NCI-H1048 (cell line): ENCODE data around the gene GREB1.

Experiments used
- DNase-seq: peaks from one replicate; lab custom pipeline; 2025; lab: John Stamatoyannopoulos, UW

The GREB1 gene

GRCh38 chr2:11539317-11540147 is 5.7 kb downstream of the GREB1 start:
- DNase-seq = no peak

GRCh38 chr2:11540148-11540995 is 6.5 kb downstream of the GREB1 start:
- no peak for DNase-seq

DNA sequence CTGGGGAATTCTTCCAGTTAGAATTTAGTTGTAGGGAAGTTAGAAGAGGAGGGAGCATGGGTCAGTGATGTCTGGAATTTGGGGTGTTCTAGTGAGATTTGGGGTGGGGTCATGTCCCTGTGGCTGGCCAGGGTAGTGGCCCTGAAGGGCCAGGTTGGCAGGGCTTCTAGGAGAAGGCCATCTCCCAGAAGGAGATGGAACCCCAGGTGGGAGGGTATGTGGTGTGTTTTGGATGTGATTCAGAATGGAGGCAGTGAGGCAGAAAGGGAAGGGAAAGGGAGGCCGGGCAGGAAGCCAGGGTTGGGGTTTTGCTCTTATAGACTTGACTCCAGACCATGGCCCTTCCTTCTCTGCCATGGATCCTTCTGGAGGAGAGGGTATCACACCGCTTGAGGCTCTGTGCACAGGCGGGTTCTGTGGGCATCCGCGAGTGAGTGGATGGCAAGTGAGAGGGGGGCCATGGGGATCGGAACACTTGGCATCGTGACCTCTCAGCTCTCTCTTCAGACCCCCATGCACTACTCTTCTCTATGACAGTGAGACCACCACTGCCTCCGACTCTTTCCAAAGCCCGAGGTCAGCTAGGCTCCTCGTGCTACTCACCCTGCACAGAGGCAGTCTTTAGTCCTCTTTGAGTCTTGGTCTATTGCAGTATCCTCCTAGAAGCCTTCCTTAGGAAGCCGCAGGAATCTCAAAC is 7.3 kb downstream of the GREB1 start:
- no peak for DNase-seq

DNA sequence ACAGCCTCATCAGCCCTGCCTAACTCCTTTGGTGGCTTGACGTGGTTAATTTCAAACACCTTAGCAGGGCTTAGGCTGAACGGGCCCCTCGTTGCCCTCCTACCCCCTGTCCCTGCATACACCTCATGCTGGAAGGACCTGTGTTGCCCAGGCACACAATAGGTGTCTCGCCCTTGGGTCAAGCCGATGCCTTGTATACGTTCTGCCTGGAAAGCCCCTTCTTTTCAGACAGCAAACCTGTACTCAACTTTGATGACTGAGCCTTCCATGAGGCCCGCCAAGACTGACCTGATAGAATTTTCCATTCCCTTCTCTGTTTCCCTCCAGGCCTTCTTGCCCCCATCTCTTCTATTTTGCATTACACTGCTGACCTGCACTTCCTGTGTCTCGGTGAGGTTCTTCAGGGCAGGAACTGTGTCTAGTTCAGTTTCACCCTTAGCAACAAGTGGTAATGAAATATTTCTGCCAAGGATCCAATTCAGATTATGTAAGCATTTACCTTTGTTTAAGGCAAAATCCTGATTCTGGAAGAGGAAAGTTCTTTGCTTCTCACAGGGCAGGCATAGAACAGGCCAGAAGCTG is 7.9 kb downstream of the GREB1 start:
- DNase-seq = no peak

- no peak for DNase-seq
Observed at GRCh38 chr2:11542275-11542819, 8.5 kb downstream of the GREB1 start.

DNA sequence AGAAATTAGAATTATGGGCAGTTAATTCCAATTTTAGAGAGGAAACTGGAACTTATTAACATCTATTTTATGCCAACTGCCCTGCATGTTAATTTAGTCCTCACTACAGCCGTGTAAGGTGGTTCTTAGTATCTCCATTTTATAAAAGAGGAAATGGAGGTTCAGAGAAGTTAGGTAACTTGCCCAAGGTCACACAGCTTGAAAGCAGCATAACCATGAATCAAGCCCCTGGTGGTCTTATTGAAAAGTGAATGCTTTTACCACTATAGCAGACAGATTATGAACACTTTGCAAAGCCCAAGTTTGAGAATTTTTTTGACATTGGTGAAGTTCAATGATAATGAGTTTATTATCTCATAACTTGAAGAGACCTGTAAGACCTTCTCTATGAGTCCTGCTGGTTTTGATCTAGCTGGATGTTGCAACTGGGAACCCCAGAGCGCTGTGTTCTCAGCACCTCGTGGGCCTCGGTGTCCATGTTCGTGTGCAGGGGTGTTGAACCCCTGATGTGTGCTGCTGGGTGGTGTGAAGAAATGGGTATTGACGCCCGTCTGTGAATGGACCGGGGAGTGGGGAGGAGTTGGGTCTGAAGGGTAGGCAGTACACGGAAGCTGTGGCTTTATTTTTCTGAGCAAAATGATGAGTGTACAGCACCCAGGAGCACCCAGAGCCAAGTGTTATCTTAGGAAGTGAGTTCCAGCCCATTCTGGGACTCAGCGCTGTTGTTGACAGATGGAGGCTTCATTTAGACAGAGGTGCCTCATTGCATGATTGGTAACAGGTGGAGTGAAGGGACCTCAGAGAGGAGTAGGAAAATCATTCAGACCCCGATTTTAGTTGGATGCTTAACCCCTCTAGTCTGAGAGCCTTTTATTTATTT is 9.7 kb downstream of the GREB1 start:
- DNase-seq = no peak

GRCh38 chr2:11546072-11546471 is 12.2 kb downstream of the GREB1 start:
- no peak for DNase-seq

- no peak for DNase-seq
Observed at GRCh38 chr2:11547912-11548497, 14.2 kb downstream of the GREB1 start.

DNA sequence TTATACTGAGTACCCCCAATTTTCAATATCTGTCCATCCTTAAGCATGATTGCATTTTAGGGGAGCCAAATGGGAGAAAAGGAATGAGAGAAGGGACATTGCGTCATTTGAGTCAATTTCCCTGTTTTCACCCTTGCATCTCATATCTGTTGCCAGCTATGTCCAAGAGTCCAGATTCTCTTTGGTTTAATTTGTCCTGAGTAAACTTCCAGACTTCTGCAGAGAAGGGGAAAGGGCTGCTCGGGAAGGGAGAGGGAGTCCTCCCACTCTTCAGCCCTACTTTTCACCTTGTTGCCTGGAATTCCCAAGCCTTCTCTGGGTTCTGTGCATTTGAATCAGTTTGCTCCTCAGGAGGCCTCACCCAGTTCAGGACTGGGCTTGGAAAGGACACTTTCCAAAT is 16.5 kb downstream of the GREB1 start:
- no peak for DNase-seq

DNA sequence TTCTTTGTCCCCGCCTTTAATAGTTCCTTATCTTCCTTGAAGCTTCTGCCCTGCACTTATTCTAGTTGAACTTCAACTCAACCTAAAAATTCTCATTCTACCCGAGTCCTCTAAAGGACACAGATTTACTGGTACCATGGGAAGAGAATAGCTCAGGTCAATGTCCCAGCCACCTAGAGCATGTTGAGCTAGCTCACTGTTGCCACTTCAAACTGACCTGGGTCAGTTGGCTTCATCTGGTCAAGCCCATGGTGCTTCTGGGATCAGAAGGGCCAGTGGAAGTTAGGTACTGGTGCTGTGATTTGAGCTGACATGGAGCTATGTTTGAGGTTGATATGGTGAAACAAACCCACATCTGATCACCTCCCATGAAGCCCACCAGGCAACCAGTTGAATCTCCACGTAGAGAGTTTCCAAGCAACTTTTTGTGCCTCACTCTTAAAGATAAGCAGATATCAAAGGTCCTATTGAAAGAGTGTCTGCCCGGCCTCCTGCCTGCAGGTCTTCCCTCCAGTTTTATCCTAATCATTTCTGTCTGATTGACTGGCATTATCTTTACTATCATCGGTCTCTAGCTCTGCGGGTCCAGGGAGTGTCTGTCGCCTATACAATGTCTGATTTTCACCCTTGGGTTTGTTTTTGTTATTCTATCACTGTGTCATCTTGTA is 17.2 kb downstream of the GREB1 start:
- no peak for DNase-seq

- no peak for DNase-seq
Observed at GRCh38 chr2:11551569-11552259, 17.9 kb downstream of the GREB1 start.

DNA sequence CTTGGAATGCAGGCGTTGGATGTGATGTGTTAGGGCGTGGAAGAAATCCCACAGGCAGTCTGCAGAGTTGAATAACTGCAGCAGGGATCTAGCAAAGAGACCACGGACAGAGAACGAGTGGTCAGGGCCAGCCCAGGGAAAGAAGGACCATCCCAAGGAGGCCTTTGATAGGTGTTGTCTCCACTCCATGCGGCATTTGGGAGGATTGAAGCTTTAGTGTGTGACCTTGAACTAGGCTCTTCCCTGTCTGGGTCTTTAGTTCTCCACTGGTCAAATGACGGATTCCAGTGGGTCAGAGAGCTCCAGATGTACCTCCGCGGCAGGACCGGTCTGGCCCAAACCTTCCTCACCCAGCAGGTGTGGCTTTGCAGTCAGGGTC is 18.4 kb downstream of the GREB1 start:
- no peak for DNase-seq

DNA sequence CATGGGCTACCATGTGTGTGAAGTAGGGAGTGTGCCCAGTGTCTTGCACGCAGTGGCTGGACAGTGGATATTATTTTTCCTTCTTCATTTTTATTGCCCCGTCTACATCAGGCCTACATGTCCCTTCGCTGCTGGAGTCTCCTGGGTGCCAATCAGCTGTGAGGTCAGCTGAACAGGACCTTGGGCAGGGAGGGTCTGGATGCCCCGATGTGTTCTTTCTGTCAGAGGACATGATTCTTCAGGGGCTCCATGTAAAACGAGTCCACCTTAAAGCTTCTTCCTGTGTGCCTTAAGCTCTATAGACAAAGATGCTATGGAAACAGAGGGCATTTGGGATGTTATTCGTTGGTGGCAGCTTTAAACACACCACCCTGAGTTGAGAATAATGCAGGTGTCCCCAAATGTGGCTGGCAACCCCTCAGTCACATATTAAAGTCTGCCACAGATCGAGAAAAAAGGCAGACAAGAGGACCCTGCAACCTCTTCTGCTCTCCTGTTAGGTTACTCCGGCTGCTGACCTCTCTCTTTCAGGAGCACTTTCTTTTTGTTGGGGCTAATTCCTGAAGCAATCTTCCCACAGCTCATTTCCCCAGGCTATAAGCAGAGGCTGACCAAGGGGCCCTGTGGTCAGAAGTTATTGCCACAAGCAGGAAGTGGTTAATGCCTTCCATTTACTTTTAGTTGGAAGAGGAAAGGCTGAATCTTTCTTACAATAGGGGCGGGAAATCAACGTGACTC is 20.0 kb downstream of the GREB1 start:
- no peak for DNase-seq

- DNase-seq = no peak
Observed at GRCh38 chr2:11554399-11554716, 20.5 kb downstream of the GREB1 start.

DNA sequence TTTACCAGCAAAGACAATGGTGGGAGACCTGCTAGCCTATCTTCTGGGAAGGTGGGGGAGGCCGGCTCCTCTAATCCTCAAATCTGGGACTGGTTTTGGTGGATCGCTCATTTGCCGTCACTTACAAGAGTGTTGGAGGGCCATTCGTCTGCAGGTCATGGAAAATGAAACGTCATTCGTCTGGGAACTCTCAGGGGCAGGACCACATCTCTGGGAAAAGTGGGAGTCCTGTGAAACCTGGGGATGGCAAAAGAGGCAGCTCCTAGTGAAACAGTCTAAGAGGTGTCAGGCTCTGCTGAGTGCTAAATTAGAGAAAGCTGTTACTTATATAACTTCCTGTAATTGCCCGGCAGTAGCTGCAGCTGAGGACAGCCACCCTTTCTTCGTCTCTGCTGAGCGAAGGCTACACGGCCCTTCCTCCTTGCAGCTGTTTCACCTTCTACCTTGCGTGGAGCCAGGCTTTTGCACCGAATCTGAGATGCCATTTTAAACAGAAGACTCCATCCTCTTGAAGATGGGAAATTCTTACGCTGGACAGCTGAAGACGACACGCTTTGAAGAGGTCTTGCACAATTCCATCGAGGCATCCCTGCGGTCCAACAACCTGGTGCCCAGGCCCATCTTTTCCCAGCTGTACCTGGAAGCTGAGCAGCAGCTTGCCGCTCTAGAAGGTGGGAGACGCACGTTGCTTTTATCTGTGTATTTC is 22.4 kb downstream of the GREB1 start:
- DNase-seq = no peak

DNA sequence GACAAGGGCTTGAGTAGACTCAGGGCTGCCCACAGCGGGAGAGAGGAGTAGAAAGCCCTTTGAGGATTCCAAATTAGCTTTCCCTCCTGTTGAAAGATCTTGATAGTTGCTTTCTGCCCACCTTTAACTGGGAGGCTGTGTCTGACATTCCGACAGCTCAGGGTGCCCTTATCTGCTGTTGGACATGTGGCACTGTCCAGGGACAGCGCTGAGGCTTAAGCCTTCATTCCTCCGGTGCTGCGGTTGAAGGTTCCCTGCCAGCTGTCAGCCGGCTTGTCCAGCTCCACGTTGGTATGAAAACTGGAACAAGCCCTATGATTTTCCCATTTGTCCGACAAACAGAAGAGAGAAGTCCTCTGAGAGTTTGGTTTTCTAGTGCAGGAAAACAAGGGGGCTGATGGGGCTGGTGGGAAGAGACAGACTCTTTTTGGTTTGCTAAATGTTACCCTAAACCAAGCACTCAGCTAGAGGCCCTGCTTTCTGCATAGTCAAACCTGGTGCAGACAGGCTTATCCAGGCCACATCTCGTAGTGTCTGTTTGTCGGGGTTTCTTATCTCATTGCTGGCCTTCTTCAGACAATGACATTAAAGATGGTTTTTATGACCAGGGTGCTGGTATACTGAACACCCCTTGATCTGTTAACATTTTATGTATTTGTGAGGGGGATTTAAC is 24.5 kb downstream of the GREB1 start:
- DNase-seq = no peak

DNA sequence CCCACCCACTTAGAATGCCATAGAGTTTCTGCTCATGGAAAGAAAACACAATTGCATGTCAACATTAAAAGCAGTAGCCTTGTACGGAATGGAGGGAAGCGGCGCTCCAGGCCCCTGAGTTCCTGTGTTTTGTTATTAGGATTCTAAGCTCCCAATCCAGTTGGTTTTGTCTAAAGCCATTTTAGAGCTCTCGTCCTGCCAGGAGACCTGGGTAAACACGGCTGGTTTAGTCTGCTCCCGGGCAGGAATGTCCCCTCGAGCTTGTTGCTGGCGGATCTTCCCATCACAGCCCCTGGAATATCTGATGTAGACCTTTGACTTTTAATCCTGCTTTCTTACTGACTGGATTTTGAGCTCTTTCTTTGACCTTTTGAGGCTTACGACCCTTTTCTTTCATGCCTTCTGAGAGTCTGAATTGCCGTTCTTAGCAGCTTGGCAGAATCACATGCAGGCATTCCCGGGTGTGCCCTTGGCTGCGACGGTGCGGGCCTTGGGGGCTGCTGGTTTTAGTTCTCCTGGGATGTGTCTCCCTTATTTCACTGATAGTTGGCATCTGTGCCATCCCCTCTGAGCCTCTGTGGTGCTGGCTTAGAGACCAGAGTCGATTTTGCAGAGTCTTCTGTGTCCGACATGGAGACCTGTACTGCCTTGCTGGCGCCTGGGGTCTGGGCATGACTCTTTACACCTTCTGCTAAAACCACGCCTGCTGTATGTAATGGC is 25.4 kb downstream of the GREB1 start:
- DNase-seq = no peak
